Stimulated activated CD4-positive, alpha-beta T cell treated with anti-CD3 and anti-CD28 coated beads, Interleukin-1b, Interleukin-23, amount 100 ng/mL, for 24 hours (primary cell): ENCODE data around the gene KCNH1.

Source experiments
- DNase-seq, 4 experiments: peaks; one replicate each; pipeline ENCODE4 v3.0.0-alpha.2; 2020; ENCODE audit warnings: low read depth in 4 of 4, low spot score in 1 of 4

The KCNH1 gene

DNA sequence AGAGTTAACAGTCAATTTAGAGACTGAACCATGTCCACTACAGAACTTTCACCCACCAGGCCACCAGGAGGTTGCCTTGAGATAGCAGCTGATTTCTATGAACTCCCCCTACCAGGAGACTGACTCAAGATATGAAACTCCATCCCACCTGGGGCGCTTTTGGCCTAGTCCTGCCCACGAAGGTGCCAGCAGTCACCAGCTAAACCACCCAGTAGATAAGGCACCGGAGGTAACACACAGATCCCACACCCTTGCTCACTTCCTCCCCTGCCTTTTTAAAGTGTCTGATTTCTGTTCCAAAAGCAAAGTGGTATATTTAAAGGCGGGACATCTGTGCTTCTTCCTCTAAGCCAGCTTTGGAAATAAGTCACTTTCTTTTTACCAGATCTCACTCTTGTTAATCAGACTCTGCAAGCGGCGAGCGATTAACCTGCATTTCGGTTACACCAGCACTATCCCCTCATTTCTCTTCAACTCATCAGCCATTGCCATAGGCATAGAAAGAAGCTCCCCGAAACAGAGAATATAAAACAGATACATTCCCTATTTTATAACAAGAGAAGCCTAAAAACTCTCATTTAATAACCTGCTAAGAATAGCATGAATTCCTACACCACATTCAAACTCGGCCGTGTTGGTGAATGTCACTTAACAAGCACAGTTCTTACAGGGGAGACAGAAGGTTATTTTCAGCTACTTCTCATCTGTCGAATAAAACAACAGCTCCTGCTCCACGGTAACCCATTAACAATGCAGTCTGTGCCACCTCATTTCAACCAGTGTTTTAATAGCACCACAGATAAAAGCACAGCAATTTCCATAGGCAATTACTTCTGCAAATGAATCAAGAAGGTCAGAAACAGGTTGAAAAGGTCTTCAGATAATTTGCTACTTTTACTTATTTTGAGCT, 318.1 kb downstream of the KCNH1 start:
- no peak for DNase-seq

DNA sequence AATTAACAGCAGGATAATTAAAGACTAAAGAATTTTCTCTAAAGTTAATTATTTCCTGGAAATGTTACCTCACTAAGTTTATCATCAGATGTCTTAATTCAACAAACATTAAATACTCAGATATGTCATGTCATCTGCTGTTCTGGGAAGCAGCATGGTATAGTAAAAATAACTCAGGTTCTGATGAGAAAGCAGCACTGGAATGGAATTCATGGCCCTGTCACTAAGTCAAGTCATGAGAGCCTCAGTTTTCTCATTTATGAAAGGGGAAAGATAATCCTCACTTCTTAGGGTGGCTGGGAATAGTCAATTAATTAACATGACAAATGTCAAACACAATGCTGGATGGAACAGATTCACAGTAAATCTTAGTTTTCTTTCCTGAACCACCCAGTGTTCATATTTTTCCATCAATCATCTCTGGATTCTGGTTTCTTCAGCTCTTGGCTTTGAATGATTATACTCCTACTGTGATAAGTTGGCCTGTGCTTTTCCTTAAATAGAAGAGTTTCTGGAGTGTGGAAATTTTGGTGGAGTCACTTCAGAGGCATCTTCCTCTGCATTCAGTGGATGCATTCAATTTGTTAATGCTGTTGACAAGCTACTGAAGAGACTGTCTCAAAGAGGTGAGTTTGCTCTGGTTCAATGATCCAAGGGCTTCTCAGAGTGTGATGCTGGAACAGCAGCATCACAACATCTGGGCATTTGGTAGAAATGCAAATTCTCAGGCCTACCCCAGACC, 319.4 kb downstream of the KCNH1 start:
- no peak for DNase-seq

DNA sequence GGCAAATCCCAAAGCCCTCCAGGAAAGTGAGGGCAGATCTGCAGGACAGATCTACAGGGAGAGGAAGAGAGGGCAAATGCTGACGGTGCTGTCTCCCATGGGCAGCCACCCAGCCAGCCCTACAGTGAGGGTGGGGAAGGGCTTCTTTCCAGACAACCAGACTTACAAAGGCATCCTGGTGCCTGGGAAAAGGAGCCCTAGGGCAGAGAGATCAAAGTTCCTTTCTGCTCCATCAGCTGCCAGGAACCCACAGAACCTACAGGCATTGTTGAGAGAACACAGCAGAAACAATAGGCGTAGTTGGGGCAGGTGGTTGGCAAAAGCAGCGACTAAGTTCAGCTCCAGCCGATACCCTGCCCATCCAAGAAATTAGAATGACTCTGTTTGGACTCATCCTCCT, 332.4 kb downstream of the KCNH1 start:
- no peak for DNase-seq

DNA sequence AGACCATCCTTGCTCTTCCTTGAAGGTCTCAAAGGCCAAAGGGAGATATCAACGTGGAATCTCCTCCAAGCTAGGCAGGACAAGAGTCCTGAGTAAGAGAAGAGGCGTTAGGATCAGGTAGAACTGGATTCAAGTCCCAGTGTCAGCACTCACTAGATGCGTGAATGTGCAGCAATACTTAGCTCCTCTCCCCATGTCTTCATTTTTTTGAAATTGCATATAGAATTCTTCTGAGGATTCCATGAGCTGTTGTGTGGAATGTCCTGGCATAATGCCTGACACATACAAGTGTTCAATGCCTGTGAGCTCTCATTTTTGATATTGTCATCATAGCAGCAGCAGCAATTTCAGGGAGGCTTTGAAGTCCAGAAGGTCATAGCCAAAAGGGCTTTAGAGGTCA, 333.2 kb downstream of the KCNH1 start:
- no peak for DNase-seq

DNA sequence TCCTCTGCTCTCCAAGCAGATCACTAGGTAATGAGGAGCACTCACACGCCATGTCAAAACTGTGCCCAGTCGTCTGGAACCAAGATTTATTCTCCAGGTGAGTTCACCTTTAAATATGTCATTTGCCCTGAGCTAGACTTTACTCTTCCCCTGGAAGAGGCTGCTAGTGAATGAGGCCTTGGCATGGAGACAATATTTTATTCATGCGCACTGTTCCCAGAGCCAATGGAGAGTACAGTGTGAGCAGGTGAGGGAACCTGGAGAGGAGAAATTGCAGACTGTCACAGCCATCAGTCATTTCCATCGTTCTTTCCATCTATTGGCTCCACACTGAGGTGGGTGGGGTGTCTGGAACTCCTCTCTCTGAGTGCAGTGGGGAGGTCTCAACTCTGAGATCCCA, 333.6 kb downstream of the KCNH1 start:
- DNase-seq: no peak

DNA sequence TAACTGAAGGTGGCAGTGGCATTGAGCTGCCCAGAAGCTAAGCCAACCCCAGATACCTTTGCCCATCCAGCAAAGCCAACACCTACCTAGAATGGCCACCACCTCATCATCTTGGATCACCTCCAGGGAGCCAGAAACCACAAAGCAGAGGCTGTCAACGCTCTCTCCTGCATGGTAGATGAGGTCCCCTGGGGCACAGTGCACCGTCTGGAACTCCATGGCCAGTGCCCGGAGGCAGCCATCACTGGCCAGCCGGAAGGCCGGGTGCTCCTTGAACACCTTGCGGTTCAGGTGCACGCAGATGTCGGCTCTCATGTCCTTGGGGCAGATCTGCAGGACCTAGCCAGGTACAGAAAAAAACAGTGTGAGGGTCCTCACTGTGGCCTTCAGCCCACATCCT, 336.5 kb downstream of the KCNH1 start:
- DNase-seq: no peak

DNA sequence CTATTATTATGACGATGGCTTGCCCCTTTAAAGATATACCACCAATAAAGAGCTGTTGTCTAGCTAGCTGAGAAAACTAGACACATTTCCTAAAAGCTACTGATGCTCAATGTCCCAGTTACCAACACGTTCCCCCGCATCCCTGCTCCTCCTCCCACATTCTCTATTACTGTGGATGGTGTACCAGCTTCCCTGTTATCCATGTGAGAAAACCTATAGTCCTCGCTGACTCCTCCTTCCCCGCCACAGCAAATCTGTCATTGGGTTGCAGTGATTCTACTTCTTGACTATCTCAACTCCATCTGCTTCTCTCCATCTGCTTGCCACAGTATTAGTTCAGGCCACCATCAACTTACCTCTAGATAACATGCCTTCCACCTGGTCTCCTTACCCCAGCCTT, 337.5 kb downstream of the KCNH1 start:
- DNase-seq: no peak

DNA sequence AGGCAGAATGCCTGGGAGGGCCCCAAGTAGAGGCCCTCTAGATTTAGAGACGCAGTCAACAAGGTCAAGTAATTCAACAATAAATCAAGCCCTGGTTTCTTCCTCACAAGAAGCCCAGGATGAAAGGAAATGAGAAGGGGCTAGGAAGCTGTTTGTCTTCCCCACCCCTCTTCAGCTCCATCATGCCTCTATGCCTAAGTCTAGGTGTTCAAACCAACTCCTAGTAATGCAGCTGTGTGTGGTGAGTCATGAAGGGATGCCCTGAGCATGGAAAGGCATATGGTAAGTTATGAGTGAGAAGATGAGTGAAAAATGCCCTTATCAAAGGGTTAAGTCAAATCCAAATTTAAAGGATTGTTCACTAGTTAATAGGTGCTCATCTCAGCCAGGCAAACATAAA, 339.5 kb downstream of the KCNH1 start:
- no peak for DNase-seq

DNA sequence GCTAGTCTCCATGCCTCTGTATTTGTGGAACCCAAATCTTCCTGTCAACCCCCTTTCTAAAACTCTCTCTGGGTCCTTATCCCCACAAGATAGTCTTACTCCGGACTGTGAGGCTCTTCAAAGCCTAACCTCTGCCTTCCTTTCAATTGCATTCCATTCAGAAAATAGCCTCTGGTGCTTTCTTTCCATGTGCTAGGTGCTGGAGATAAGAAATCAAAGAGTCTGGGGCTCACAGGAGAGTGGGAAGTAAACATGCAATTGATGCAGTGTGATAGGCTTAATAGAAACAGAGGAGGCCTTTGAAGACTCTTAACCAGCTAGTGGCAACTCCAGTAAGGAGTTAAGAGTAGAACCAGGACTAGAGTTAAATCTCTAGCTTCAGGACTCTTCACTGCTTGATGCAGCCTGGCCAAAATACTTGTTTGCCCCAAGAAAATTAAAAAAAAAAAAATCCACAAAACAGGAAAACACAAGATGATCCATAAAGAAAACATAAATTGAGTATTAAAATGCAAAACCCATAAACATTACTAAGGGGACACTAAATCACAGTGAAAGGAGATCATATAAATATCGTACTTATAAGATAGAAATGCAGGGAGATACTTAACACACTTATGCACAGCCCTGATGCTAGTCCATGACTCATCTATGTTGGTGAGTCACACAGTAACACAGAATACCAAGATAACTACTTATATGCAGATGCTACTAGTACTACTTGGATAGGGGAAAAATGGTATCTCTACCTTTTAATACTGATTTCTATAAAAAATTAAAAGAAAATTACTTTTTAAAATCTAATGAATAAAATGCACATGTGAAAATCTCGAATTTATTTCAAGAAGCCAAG, 341.5 kb downstream of the KCNH1 start:
- no peak for DNase-seq

DNA sequence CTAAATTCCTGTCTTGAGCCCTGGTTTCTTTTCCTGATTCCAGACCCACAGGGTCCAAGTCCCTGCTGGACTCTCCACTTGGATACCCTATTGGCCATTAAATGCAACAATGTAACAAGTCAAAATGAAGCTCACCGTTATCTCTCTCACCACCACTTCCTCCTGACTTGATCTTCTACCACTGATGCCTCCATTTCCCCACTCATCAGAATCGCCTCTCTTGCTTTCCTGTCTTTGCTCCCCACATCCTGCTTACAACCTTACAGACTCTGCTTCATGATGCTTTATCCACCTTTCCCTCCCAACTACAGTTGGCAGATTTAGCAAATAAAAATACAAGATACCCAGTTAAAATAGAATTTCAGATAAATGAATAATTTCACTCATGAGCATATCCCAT, 343.8 kb downstream of the KCNH1 start:
- no peak for DNase-seq

DNA sequence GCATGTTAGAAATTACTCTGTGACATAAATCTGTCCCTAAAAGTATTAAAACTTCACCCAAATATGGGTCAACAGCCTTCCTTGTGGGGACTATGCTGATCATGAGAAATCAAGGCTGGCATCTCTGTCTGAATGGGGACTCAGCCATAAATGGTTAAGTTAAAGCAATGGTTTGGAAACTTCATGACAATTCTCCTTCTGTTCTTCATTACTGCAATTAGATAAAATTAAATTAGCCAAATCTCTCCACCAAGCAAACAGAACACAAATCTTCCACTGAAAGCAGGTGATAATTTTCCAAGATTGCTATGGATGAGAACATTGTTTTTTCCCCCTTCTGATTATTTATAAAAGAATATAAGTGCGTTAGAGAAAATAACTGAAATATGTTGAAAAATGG, 346.1 kb downstream of the KCNH1 start:
- DNase-seq: no peak

DNA sequence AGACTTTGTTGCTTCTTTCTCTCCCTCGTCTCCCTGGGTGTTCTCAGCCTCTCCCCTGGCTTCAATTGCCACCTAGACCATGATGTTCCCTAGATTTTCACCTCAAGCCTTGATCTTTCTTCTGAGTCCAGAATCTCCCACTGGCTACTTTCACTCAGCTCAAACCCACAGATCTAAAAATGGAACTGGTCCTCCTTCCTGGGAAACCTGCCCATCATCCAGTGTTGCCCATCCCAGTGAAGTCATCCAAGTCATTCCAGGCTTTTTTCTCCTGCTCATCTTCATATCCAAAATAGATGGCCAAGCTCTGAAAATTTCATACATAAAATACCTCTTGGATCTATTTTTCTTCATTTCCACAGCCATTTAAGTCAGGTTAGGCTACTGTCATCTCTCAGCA, 347.4 kb downstream of the KCNH1 start:
- no peak for DNase-seq

DNA sequence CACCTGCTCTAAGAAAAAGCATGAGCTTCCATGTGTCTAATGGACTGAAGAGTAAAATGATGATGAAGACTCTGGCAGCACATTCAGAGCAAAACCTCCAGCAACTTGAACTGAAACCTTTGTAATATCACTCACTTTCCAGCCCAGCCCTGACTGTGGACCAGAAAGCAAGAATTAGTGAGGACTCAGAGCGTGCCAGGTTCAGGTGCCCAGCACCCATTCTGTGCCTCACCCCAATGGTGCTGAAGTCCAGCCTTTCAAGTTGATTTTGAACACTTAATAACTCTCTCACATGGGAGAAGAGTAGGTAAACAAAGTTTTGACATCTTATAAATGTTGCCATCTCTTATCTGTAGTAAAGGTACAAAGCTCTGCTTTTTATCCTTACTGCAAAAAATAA, 350.0 kb downstream of the KCNH1 start:
- no peak for DNase-seq

DNA sequence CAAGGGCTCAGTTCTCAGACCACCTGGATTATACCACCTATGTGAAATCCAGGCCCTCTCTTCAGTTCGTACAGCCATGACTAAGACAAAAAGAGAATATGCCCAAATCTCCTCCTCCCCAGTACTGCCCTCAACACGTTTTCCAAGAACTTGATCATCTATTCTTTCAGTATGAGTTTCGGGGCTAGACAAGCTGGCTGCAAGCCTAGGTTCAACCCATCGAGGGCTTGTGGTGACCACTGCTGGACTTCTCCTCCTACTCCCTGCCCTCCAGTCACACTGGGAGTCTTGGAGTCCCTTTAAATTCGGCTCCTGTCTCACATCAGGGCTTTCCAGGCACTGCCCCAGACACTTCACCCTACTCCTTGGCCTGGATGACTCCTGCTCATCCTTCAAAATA, 352.3 kb downstream of the KCNH1 start:
- DNase-seq: no peak

DNA sequence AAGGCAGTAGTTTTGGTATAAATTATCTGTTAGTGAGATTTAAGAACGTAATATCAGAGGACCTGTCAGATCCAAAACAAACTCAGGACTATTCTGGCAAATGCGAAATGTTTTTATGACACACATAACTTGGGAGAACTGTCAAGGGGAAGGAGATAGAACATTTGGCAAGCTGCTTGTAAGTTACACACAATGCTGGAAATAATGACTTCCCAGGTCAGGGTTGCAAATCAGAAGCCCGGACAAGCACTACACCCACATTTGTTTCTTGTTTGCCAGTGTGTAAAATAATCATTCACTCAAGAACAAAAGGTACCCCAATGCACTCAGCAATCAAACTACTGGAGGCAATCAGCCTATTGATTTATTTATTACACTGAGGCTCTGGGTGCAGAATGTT, 354.7 kb downstream of the KCNH1 start:
- DNase-seq: no peak

DNA sequence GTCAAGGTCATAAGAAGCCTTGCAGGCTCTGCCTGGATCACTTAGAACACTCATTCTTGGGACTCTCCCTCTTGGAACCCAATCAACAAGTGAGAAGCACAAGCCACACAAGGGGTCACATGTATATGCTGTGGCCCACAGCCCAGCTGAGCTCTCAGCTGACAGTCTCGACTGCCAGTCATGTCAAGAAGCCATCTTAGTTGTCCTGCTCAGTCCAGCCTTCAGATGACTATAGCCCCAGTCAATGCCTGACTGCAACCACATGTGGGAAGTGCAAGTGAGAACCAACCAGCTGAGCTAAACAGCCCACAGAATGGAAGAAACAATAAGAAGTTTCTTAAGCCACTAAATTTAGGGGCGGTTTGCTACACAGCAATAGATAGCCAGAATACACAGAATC, 356.0 kb downstream of the KCNH1 start:
- DNase-seq: no peak

DNA sequence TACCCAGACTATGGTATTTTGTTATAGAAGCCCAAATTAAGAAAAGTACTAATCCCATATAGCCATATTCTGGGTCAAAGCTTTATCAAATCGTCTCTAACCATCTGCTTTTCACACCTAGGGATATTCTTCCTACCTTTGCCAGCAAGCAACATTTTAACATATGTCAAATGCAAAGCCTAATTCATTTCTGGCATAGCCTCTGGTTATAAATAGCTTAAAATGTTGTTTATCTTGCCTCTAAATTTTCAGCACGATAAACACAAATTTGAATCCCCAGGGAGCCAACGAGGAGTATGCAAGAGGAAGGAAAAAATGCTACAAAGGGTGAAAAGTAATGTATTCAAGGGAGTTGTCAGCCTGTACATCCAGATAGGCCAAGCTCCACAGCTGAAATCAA, 357.2 kb downstream of the KCNH1 start:
- no peak for DNase-seq

DNA sequence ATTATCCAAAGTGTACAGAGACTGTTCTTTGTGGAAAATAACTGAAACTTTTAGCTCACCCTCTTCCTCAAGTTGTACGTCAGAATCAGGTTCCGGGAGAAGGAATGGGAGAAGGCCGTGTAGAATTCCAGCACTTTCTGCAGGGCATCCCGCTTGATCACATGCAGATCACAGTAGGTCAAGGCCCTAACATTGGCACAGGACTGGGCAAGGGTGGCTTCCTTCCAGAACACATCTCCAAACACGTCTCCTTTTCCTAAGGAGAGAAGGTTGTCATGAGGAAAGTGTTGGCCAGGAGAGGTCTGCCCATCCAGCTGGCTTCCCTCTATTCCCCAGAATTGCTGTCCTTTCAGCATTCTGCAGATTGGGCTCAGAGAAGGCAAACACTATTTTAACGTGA, 358.7 kb downstream of the KCNH1 start:
- no peak for DNase-seq

DNA sequence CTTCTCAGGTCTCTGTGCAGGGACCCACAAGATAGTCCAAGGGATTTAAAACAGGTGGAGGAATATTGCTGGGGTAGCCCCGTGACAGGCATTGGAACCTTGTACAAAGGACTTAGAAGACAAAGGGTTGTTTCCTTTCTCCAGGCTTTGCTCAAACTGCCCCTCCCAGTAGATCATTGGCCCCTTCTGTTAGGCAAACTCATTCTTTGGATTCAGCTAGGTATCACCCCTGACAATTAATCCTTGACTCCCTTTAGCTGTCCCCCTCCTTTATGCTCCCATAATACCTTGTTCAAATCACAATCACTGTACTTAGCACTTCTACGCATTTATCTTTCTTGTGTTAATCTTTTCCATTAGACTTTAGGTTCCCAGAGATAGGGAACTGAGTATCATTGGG, 360.5 kb downstream of the KCNH1 start:
- DNase-seq: no peak

DNA sequence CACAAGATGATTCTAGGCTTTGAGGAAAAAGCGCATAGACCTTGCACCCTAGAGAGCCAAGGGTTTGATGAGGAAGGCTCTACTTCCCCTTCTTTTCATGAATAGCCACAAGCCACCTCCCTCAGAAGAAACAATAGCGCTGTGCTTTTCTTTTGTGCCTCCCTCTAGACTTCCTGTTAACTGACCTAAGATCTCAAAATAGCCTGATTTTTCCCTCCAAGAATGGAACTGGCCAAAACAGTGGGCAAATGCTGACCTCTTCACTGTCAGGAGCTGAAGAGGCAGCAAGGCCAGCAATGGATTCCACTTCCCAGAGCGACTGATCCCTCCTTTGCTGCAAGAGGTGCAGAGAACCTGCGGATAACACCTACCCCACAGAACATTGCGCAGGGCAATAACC, 362.8 kb downstream of the KCNH1 start:
- no peak for DNase-seq

DNA sequence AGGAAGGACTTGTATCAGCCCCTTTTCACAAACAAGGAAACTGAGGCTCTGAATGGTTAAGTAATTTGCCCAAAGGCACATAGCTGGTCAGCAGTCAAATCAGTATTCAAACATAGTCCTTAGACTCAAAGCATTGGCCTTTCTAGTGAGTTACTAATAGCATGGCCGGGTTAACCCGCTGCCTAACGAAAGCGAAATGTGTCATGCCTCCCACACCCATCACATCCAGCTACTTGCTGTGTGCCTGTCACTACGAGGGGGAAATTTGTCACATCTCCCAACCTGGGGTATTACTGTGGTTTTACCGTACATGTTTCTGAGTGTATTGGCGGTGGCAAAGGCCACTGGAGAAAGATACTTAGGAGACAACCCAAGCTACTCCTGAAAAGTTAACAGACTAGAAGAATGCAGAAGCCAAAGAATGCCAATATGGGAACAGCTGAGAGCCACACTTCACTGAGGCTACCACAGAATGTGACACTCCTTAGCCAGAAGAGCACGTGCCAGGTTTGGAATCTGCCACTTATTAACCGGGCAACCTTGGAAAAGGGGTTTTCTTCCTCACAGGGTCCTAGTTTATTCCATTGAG, 363.5 kb downstream of the KCNH1 start:
- DNase-seq: no peak
